NB4 (cell line): ENCODE measurements around the gene SSTR4.

ENCODE experiments used
- MYC ChIP-seq: IDR thresholded peaks from 2 replicates; pipeline ENCODE4 v1.6.1; 2011; ENCODE audit warnings: low read depth, low read length
- POLR2A ChIP-seq: IDR thresholded peaks from 2 replicates; pipeline ENCODE4 v1.6.1; 2011; ENCODE audit warnings: mild to moderate bottlenecking; ENCODE audit not compliant: insufficient read length; ENCODE audit errors: extremely low read depth
- TF ChIP-seq, protein P1 (sequence below): IDR thresholded peaks from one replicate; pipeline ENCODE4 v1.5.1; 2012; ENCODE audit warnings: low read depth, low read length

GRCh38 chr20:23087587-23088251, 52.6 kb downstream of the SSTR4 start:
- TF ChIP-seq, protein P1, sequence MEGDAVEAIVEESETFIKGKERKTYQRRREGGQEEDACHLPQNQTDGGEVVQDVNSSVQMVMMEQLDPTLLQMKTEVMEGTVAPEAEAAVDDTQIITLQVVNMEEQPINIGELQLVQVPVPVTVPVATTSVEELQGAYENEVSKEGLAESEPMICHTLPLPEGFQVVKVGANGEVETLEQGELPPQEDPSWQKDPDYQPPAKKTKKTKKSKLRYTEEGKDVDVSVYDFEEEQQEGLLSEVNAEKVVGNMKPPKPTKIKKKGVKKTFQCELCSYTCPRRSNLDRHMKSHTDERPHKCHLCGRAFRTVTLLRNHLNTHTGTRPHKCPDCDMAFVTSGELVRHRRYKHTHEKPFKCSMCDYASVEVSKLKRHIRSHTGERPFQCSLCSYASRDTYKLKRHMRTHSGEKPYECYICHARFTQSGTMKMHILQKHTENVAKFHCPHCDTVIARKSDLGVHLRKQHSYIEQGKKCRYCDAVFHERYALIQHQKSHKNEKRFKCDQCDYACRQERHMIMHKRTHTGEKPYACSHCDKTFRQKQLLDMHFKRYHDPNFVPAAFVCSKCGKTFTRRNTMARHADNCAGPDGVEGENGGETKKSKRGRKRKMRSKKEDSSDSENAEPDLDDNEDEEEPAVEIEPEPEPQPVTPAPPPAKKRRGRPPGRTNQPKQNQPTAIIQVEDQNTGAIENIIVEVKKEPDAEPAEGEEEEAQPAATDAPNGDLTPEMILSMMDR = no peak
- TF ChIP-seq POLR2A = no peak
- no peak for TF ChIP-seq MYC
